IMR-90 (cell line): Measurements from ENCODE around the gene GCSAM.

Experiments
- BHLHE40 ChIP-seq: fragments of 150-350 bp; IDR thresholded peaks from 2 replicates; pipeline ENCODE4 v1.6.1; 2016; ENCODE audit warnings: mild to moderate bottlenecking, low read depth, low read length
- CEBPB ChIP-seq: IDR thresholded peaks from 2 replicates; pipeline ENCODE4 v1.6.1; 2012; ENCODE audit warnings: low read depth, low read length, improper control_type of control experiment
- CHD1 ChIP-seq: IDR thresholded peaks from 2 replicates; pipeline ENCODE4 v1.6.1; 2012; ENCODE audit warnings: low read depth, low read length, improper control_type of control experiment
- CTCF ChIP-seq: conservative IDR thresholded peaks from 2 replicates; pipeline ENCODE4 v1.5.1; 2012; ENCODE audit warnings: mild to moderate bottlenecking, low read depth, low read length, improper control_type of control experiment
- ELK1 ChIP-seq: fragments of 150-350 bp; IDR thresholded peaks from 2 replicates; pipeline ENCODE4 v1.6.1; 2016; ENCODE audit warnings: low read depth, mild to moderate bottlenecking, low read length, moderate library complexity, borderline replicate concordance
- FOS ChIP-seq: fragments of 150-350 bp; IDR thresholded peaks from 2 replicates; pipeline ENCODE4 v1.6.1; 2016; ENCODE audit warnings: low read depth, low read length
- MAFK ChIP-seq: IDR thresholded peaks from 2 replicates; pipeline ENCODE4 v1.6.1; 2012; ENCODE audit warnings: low read depth, low read length, improper control_type of control experiment
- MAZ ChIP-seq: IDR thresholded peaks from 2 replicates; pipeline ENCODE4 v1.6.1; 2012; ENCODE audit warnings: low read depth, mild to moderate bottlenecking, low read length, improper control_type of control experiment, moderate library complexity, borderline replicate concordance
- MXI1 ChIP-seq: IDR thresholded peaks from 2 replicates; pipeline ENCODE4 v1.6.1; 2012; ENCODE audit warnings: low read depth, mild to moderate bottlenecking, low read length, moderate library complexity, borderline replicate concordance
- POLR2A ChIP-seq: IDR thresholded peaks from 2 replicates; pipeline ENCODE4 v1.6.1; 2012; ENCODE audit warnings: mild to moderate bottlenecking, low read depth, low read length
- RAD21 ChIP-seq: IDR thresholded peaks from 2 replicates; pipeline ENCODE4 v1.6.1; 2012; ENCODE audit warnings: low read length, improper control_type of control experiment
- RCOR1 ChIP-seq: IDR thresholded peaks from 2 replicates; pipeline ENCODE4 v1.6.1; 2012; ENCODE audit warnings: mild to moderate bottlenecking, low read length, improper control_type of control experiment; ENCODE audit not compliant: insufficient replicate concordance
- SMC3 ChIP-seq: fragments of 150-350 bp; IDR thresholded peaks from 2 replicates; pipeline ENCODE4 v1.6.1; 2016; ENCODE audit warnings: low read depth, mild to moderate bottlenecking, antibody characterized with exemption, low read length, moderate library complexity
- USF2 ChIP-seq: fragments of 150-350 bp; IDR thresholded peaks from 2 replicates; pipeline ENCODE4 v1.6.1; 2017; ENCODE audit warnings: mild to moderate bottlenecking, antibody characterized with exemption, low read length, low read depth

GRCh38 chr3:112124907-112125607 is 8.0 kb downstream of the GCSAM start:
- no peak for TF ChIP-seq CTCF
- no peak for TF ChIP-seq POLR2A
- TF ChIP-seq CHD1 = no peak
- no peak for TF ChIP-seq MXI1
- no peak for TF ChIP-seq SMC3
- no peak for TF ChIP-seq BHLHE40
- no peak for TF ChIP-seq RCOR1
- TF ChIP-seq ELK1 = no peak
- no peak for TF ChIP-seq RAD21
- TF ChIP-seq USF2 = no peak
- TF ChIP-seq MAFK = no peak
- no peak for TF ChIP-seq FOS
- TF ChIP-seq MAZ = no peak
- TF ChIP-seq CEBPB = no peak
